Mucosa of descending colon (tissue), 3 donors: ENCODE measurements around the gene PCAT7. TPM values are rescaled to one million over a fixed set of nuclear protein-coding genes. Genes with fewer than 3 reads are reported as not detected.

Experiments used
- ATAC-seq: fragments of 200-7000 bp; cut with Tn5 transposase; one replicate; pipeline ENCODE4 v1.9.1; 2020; ENCODE audit warnings: mild to moderate bottlenecking, moderate library complexity
- DNase-seq, 3 donors: peaks; one replicate each; pipeline ENCODE4 v3.0.0-alpha.2; 2020
- H3K36me3 ChIP-seq: fragments of 200-600 bp; one replicate; pipeline ENCODE4 v1.8.0; 2021; ENCODE audit warnings: low read depth, mild to moderate bottlenecking
- H3K4me1 ChIP-seq: fragments of 200-600 bp; one replicate; pipeline ENCODE4 v1.8.0; 2021; ENCODE audit warnings: low read depth, mild to moderate bottlenecking
- H3K4me3 ChIP-seq: fragments of 200-600 bp; one replicate; pipeline ENCODE4 v1.8.0; 2021; ENCODE audit warnings: mild to moderate bottlenecking
- H3K9me3 ChIP-seq: fragments of 200-600 bp; one replicate; pipeline ENCODE4 v1.8.0; 2021; ENCODE audit warnings: mild to moderate bottlenecking
- intact Hi-C, 2 donors: fragments of 100-400 bp; cut with DNase I in 1 of 2; cut with micrococcal nuclease in 1 of 2; formaldehyde crosslinking; loops; one replicate each; pipeline versions ENCODE4 v1.11.0 to v1.11.1; 2022; cut with DNase I, micrococcal nuclease
- total RNA-seq, 3 donors: library from RNA; stranded (reverse); fragmentation: NEBNext Ultra II Directional in 2 of 3; extraction: Animal tissue kit (Norgen Biotek cat#: 25700) in 2 of 3; gene quantifications; one replicate each; pipeline versions ENCODE4 v1.2.1 to v1.2.4, GENCODE V29; 2021 to 2023
- TF ChIP-seq, protein P1 (sequence below): fragments of 200-600 bp; IDR thresholded peaks from one replicate; pipeline ENCODE4 v1.8.0; 2022; ENCODE audit warnings: antibody characterized with exemption, mild to moderate bottlenecking
- donor health status: DM: no; HTN: no; CAD: no; lungs with moderate emphysema.
- donor health status: DM: no; HTN: no; CAD: no.
- donor health status: DM: no; HTN: yes; CAD: no.

The PCAT7 gene
- total RNA-seq, 3 donors from 2014 or later, result 0.60 to 2.2 (median 1.2) TPM

DNA sequence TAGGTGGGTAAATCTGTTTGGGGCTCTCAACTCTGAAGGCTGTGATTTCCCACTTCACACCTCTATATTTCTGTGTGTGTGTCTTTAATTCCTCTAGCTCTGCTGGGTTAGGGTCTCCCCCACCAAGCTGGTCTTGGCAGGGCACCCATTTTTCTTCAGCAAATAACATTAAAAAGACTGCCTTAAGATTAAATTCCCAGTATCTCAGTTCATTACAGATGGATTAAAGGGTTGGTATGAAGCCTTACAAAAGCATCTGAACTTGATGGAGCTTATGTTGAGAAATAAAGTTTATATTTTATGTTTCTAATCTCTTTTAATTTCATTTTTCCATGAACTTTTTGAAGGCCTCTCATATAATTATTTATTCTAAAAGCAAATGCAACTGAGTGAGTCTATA is 11.7 kb downstream of the PCAT7 start:
- Histone ChIP-seq H3K36me3 (no peaks in the 10 kb centered on the region), H3K4me1 (no peaks in the 10 kb centered on the region), H3K4me3 (no peak overlapping the region), H3K9me3 (no peaks in the 10 kb centered on the region)
- no peak for ATAC-seq
- intact Hi-C loops, result no loop called here
- no peak for DNase-seq
- TF ChIP-seq, protein P1, sequence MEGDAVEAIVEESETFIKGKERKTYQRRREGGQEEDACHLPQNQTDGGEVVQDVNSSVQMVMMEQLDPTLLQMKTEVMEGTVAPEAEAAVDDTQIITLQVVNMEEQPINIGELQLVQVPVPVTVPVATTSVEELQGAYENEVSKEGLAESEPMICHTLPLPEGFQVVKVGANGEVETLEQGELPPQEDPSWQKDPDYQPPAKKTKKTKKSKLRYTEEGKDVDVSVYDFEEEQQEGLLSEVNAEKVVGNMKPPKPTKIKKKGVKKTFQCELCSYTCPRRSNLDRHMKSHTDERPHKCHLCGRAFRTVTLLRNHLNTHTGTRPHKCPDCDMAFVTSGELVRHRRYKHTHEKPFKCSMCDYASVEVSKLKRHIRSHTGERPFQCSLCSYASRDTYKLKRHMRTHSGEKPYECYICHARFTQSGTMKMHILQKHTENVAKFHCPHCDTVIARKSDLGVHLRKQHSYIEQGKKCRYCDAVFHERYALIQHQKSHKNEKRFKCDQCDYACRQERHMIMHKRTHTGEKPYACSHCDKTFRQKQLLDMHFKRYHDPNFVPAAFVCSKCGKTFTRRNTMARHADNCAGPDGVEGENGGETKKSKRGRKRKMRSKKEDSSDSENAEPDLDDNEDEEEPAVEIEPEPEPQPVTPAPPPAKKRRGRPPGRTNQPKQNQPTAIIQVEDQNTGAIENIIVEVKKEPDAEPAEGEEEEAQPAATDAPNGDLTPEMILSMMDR, result no peak

DNA sequence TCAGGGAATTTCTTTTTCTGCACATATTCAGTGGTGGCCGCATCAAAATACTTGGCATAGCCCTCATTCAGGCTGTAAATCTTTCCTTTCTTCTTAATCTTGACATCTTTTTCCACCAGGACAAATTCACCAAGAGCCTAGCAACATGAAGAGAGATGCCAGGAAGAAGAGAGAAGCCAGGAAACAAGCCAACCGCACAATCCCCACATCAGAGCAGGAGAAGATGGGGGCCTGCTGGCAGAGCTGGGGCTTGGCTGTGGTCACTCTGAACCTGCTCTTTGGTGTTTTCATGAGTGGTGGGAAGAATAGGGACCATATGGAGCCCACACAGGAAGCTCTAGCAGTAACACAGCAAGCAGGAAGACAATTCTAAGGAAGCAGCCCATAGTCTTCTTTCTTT is 12.4 kb downstream of the PCAT7 start:
- TF ChIP-seq, protein P1, result no peak
- intact Hi-C loops, result no loop called here

DNA sequence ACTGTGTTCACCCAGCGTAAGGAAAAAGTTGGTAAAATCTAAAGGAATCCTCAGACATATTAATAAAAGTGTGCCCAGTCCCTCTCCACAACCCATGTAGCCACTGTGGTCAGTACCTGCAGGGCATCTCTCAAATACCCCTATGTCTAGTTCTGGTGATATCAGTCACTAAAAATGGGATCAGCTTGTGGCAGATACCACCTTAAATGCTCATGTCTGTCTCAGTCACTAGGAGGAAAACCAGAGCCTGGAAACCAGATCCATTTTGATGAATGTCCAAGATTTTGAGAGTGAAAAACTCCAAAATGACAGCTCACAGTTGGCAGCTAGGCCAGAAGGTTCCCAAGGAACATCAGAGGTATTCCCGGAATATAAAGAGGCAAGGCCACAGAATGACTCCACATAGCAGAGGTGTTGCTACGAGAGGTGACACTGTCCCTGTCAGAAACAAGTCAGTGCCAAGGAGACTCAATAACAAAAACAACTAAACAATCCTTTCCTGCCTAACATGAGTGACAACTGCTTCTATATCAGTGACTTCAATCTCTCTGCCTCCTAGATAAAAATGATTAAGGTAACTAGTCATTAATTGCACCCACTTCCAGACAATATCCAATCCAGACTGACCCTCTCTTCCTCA is 13.5 kb downstream of the PCAT7 start:
- Histone ChIP-seq H3K9me3 (no peaks in the 10 kb centered on the region), H3K4me3 (no peak overlapping the region), H3K4me1 (no peaks in the 10 kb centered on the region), H3K36me3 (no peaks in the 10 kb centered on the region)
- TF ChIP-seq, protein P1, result no peak
- ATAC-seq (no peak), DNase-seq (no peak)
- intact Hi-C loops, result no loop called here

More for the DNA sequence above, 12.4 kb downstream of the PCAT7 start:
- H3K9me3 ChIP-seq, result no peaks in the 10 kb centered on the region
- H3K4me3 ChIP-seq, result no peak overlapping the region
- no peak for ATAC-seq
- no peaks in the 10 kb centered on the region for H3K36me3 ChIP-seq
- DNase-seq, result no peak
- no peaks in the 10 kb centered on the region for H3K4me1 ChIP-seq

DNA sequence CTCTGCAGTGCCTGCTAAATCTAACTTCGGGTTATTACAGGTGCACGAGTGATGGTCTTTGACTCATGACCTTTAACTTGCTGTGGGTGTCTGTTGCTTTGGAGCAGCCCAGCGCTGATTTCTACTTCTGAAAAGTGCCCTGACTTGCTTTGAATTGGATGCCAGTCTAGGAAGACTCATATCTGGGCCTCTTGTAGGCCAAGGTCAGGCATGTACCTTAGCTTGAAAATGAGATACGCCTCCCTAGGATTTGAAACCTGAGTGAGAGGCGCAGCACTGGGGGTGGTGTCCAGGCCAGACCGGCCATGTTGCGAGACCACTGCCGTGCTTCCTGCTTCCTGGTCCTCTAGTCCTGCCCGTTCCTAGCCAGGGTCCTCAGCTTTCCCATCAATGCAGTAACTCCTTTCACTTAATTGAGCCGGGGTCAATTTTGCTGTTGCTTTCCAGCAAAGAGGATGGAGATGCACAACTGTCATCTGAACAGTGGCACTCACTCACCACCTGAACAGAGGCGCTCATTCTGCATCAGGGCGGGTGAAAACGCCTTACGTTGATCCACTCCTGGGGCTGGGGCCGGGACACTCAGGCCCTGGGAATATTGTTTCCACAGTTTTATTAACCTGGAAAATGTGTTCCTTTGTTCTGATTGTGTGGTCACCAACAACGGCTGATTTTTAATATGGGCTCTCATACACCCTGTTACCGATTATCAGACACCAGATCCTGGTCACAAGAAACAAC is 14.3 kb downstream of the PCAT7 start:
- TF ChIP-seq, protein P1, result no peak
- DNase-seq (no peak), ATAC-seq (no peak)
- H3K4me3 ChIP-seq, result no peak overlapping the region
- no peaks in the 10 kb centered on the region for H3K4me1 ChIP-seq
- H3K9me3 ChIP-seq, result no peaks in the 10 kb centered on the region
- no peaks in the 10 kb centered on the region for H3K36me3 ChIP-seq
- intact Hi-C loops, result no loop called here

DNA sequence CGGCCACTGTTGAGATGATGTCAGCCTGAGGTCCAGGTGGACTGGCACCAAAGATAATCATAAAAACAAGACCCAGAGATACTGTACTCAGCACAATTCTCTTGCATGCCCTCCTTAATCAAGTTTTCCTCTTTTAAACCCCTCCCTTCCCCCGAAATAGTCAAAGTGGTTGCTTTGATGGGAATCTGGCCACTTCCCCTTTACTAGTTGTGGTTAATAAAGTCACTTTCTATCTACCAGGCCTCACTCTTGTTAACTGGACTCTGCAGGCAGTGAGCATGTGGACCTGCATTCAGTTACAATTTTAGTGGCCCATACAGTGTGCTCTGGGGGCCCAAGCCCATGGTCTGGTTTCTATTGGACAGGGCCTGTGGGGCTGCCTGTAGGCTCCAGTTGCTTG is 21.2 kb downstream of the PCAT7 start:
- no peak for ATAC-seq
- H3K4me1 ChIP-seq, result no peaks in the 10 kb centered on the region
- H3K36me3 ChIP-seq, result no peaks in the 10 kb centered on the region
- no peak for DNase-seq
- TF ChIP-seq, protein P1, result no peak
- H3K4me3 ChIP-seq, result no peak overlapping the region
- H3K9me3 ChIP-seq, result no peaks in the 10 kb centered on the region
- intact Hi-C loops, result no loop called here
